ENCODE results near the gene PIBF1. TPM values are rescaled to one million over a fixed set of nuclear protein-coding genes. Genes with fewer than 3 reads are reported as not detected.
"Not testable (repeated sequence)": the region's sequence is repeated elsewhere in the genome, so short reads cannot be mapped to it uniquely, and the experiment has no call there.

PIBF1 gene
- total RNA-seq, 2 experiments from 2014 or later = 30.0 to 32.0 TPM

DNA sequence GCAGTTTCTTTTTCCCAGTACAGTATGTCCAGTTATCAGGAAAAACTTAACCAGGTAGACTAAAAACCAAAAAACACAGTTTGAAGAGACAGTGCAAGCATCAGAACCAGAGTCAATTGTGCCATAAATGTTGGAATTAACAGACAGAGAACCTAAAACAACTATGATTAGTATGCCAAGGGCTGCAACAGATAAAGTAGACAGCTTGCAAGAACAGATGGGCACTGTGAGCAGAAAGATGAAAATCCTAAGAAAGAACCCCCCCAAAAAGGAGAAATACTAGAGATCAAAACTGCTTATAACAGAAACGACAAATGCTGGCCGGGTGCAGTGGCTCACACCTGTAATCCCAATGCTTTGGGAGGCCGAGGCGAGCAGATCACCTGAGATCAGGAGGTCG, 229.8 kb downstream of the PIBF1 start:
- Mint-ChIP-seq H3K4me1 (peaks cover 2% of the 10 kb centered on the region), H3K4me3 (no peak overlapping the region), H3K9me3 (peaks cover 2% of the 10 kb centered on the region), H3K27me3 (no peaks in the 10 kb centered on the region), H3K27ac (no peak overlapping the region), H3K36me3 (ENCODE audit: low read depth) (peaks cover 26% of the 10 kb centered on the region)
- DNase-seq = no peak
- ChIA-PET POLR2A (no interaction called here), CTCF (no interaction called here)

DNA sequence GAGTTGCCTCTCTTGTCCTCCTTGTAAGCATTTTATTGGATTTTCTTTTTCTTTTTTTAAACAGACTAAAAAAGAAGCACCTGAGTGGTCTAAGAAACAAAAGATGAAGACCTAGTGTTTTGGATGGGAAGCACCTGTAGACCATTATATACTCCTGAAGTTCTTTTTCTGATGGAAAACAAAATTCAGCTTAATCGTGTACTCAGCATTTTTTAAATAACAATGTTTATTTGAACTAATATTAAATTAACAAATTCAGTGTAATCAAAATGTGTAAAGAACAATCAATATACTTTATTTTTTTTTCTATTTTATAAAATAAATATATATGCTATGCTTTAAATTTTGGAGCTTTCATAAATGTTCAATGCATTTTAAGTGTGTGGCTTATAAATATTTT, 233.9 kb downstream of the PIBF1 start:
- no peak for DNase-seq
- no peaks in the 10 kb centered on the region for H3K27me3 Mint-ChIP-seq
- no peak overlapping the region for H3K27ac Mint-ChIP-seq
- no peak overlapping the region for H3K4me3 Mint-ChIP-seq
- POLR2A ChIA-PET = no interaction called here
- no peaks in the 10 kb centered on the region for H3K9me3 Mint-ChIP-seq
- no peaks in the 10 kb centered on the region for H3K4me1 Mint-ChIP-seq
- CTCF ChIA-PET = no interaction called here
- H3K36me3 Mint-ChIP-seq (ENCODE audit: low read depth) = peaks cover 23% of the 10 kb centered on the region

DNA sequence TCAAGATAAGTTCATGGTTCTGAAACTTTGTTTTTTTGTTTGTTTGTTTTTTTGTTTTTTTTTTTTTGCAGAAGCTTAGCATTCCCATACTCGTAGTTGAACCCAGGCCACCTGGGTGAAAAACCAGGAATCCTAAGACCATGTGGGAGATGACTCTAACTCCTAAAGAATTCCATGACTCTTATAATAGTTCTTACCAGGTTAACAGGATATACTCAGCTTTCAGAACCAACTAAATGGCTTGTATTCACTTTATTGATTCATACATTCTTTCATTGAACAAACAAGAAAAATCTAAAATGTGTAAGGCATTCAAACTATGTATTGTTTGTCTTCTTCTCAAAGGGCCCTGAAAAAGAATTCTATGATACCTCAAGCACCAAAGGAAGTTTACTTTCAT, 236.4 kb downstream of the PIBF1 start:
- no peak for DNase-seq
- Mint-ChIP-seq H3K4me3 (no peak overlapping the region), H3K36me3 (ENCODE audit: low read depth) (peaks cover 13% of the 10 kb centered on the region), H3K4me1 (no peaks in the 10 kb centered on the region), H3K27me3 (no peaks in the 10 kb centered on the region), H3K9me3 (no peaks in the 10 kb centered on the region), H3K27ac (no peak overlapping the region)
- CTCF ChIA-PET = interaction anchor here (0.6 kb wide), 1 partner anchor 14 kb away, joined by 3 read pairs; no protein-coding TSS in a partner anchor
- POLR2A ChIA-PET = no interaction called here

DNA sequence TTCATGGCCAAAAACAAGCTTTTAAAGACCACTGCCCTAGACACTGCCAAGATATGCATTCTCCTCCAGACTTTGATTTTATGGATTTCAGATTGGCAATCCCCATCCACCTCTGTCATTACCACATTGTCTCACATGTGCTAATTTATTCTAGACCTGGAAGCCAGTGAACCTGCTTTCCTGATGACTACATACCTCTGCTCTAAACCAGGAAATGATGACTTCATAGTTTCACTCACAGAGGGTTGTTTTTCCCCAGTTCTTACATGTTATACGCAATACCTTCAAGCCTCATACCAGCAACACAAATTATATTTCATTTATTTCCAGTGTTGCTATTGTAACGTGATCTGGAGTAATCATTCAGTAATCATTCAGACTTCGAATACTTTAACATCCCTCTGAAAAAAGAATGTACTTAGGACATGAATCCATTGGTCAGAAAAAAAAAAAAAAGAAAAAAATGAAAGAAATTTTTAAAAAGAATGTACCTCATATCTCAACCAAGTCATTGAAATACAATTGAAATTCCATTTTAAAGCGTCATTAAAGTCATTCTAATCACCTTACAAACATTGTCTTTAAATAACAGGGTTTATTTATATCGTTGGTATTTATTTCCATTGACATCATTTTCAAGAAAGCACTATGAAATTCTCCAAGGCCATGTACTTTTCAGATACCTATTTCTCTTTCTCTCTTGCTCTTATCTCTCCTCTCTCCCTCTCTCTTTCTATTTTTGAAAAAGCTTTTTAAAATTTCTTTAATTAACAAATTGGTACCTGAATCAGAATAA, 243.5 kb downstream of the PIBF1 start:
- CTCF ChIA-PET = no interaction called here
- POLR2A ChIA-PET = no interaction called here
- DNase-seq = no peak
- Mint-ChIP-seq H3K9me3 (no peaks in the 10 kb centered on the region), H3K4me3 (no peak overlapping the region), H3K27me3 (no peaks in the 10 kb centered on the region), H3K4me1 (peaks cover 4% of the 10 kb centered on the region), H3K36me3 (ENCODE audit: low read depth) (peaks cover 4% of the 10 kb centered on the region), H3K27ac (no peak overlapping the region)

DNA sequence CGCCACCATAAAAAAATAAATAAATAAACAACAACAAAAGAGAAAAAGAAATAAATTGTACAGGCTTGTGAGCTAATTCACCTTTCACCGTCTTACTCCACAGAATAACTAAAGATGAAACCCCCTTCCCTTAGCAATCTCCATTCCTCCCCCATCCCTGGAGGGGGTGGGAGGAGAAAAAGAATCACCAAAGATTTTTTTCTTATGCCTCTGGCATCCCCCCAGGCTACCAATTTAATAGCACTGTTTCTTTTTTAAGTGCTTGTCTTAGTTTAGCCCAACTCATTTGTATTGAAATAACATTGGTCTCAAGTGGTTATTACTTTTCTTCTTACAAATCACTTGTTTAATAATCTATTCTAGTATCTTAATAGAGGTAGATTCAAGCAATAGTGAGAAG, 253.0 kb downstream of the PIBF1 start:
- no peaks in the 10 kb centered on the region for H3K9me3 Mint-ChIP-seq
- POLR2A ChIA-PET = interaction anchor here (0.6 kb wide), 1 partner anchor 380 kb away, joined by 3 read pairs; no protein-coding TSS in a partner anchor
- no peaks in the 10 kb centered on the region for H3K4me1 Mint-ChIP-seq
- CTCF ChIA-PET = interaction anchor here (0.7 to 2.0 kb wide), 7 partner anchors 11 to 665 kb away, joined by 3 to 6 read pairs (median 4); partner anchors contain the start of gene KLF5
- no peak for DNase-seq
- no peak overlapping the region for H3K4me3 Mint-ChIP-seq
- H3K36me3 Mint-ChIP-seq (ENCODE audit: low read depth) = no peaks in the 10 kb centered on the region
- no peak overlapping the region for H3K27ac Mint-ChIP-seq
- no peaks in the 10 kb centered on the region for H3K27me3 Mint-ChIP-seq

DNA sequence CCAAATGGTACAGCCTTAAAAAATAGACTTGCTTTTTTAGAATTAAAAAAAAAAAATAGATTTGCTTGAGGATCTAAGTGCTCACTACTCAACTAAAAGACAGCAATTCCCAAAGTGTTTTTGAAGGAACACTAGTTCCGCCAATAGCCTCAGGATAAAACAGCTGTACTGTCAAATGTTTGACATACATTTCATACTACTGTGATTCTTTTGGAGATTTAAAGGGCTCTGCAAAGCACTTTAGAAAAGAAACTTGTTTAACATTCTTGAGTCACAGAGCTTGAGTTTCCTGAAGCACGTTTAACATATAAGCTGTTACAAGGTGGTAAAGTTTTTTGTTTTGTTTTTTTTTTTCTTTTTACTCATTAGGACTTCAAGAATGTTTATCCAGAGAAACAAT, 253.7 kb downstream of the PIBF1 start:
- ChIA-PET POLR2A (no interaction called here), CTCF (interaction anchor here (0.6 to 2.0 kb wide), 4 partner anchors 12 to 250 kb away, joined by 3 to 6 read pairs (median 4); partner anchors contain the start of gene KLF5)
- Mint-ChIP-seq H3K27me3 (no peaks in the 10 kb centered on the region), H3K4me3 (no peak overlapping the region), H3K36me3 (ENCODE audit: low read depth) (no peaks in the 10 kb centered on the region), H3K27ac (no peak overlapping the region), H3K4me1 (no peaks in the 10 kb centered on the region), H3K9me3 (no peaks in the 10 kb centered on the region)
- no peak for DNase-seq

DNA sequence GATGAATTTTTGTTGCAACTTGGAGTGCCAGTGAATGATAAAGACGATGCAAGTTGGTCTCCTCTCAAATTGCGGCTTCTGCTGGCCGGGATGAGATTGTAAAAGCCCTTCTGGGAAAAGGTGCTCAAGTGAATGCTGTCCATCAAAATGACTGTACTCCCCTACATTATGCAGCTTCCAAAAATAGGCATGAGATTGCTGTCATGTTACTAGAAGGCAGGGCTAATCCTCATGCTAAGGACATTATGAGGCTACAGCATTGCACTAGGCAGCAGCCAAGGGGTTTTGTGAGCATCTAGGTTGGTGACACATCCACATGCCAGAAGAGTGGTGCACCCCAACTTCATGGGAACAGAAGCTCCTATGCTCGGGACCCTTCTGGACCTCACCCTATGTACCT, 254.6 kb downstream of the PIBF1 start:
- Mint-ChIP-seq H3K4me1 (no peaks in the 10 kb centered on the region), H3K27me3 (no peaks in the 10 kb centered on the region), H3K36me3 (ENCODE audit: low read depth) (no peaks in the 10 kb centered on the region), H3K9me3 (no peaks in the 10 kb centered on the region), H3K27ac (no peak overlapping the region), H3K4me3 (no peak overlapping the region)
- no peak for DNase-seq
- ChIA-PET CTCF (no interaction called here), POLR2A (no interaction called here)

DNA sequence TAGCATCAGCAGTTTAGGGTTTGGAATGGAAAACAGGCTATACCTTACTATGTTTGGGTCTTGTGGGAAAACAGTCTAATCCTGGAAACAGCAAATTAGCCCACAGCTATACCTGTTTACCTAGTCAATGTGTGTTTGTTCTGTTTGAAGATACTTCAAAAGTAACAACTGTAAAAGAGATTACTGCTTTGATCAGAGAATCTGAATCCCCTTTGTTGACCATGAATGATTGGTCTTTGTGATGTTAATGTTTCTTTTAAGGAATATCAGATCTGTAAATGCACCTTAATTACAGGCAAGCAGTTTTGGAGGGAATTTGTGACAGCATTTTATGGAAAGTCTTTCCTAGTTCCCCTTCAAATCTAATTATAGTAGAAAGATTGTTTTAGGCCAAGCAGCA, 256.1 kb downstream of the PIBF1 start:
- CTCF ChIA-PET = no interaction called here
- H3K27me3 Mint-ChIP-seq = no peaks in the 10 kb centered on the region
- no peak for DNase-seq
- no peaks in the 10 kb centered on the region for H3K4me1 Mint-ChIP-seq
- no peaks in the 10 kb centered on the region for H3K36me3 Mint-ChIP-seq (ENCODE audit: low read depth)
- no peaks in the 10 kb centered on the region for H3K9me3 Mint-ChIP-seq
- no peak overlapping the region for H3K4me3 Mint-ChIP-seq
- POLR2A ChIA-PET = no interaction called here
- H3K27ac Mint-ChIP-seq = no peak overlapping the region

DNA sequence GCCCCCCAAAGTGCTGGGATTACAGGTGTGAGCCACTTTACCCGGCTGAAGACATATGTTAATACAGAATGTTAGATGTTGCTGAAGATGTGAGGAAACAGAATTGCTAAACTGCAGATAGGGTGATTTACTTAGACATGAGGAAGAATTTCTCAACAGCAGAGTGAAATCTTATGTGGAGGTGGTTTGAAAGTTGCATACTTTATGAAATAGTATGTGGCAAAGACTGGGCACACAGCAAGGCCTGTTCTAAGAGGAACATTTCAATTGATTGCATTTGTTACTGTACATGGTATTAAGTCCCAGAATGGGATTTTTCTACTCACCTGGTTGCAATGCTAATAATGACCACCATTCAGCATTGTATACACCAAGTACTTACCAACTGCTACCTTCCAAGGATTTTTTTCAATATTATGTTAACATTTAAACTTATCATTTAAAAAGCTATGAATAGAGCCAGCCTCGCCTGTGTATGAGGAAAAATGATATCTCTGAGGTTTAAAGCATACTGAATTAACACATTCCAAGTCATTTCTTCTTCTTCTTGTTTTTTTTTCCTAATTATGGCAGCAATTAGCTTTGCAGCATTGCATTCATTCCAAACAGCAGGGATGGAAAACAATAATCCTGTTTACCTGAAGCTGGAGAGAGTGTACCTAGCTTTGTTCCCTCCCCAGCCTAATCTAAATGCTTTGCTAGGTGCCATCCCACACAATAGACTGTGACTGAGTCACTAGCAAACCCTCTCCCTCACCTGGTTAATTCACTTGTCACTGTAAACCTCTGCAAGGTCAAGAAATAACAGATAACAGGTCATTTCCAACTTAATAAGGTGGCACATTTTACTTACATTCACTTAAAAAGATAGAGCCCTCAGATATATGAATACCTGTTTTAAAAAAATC, 257.5 kb downstream of the PIBF1 start:
- no peak for DNase-seq
- no peaks in the 10 kb centered on the region for H3K9me3 Mint-ChIP-seq
- H3K4me1 Mint-ChIP-seq = no peaks in the 10 kb centered on the region
- H3K27me3 Mint-ChIP-seq = no peaks in the 10 kb centered on the region
- POLR2A ChIA-PET = no interaction called here
- no peak overlapping the region for H3K27ac Mint-ChIP-seq
- no peaks in the 10 kb centered on the region for H3K36me3 Mint-ChIP-seq (ENCODE audit: low read depth)
- CTCF ChIA-PET = no interaction called here
- no peak overlapping the region for H3K4me3 Mint-ChIP-seq

DNA sequence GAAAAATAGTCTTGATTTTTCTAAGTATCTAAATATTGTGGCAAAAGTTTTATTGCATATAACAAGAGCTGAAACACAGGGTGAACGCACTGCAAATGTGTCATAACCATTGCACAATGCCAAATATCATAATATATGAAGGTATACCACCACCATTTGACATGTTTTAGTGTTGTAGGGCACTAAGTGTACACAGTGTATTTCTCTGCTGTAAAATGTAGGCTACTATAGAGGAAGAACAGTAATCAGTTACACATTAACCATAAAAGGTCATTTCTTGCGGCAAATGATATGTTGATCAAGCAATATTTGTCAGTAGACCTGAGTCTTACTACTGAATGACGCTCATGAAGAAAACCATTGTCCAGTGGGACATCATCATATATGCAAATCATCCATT, 258.6 kb downstream of the PIBF1 start:
- no peak for DNase-seq

DNA sequence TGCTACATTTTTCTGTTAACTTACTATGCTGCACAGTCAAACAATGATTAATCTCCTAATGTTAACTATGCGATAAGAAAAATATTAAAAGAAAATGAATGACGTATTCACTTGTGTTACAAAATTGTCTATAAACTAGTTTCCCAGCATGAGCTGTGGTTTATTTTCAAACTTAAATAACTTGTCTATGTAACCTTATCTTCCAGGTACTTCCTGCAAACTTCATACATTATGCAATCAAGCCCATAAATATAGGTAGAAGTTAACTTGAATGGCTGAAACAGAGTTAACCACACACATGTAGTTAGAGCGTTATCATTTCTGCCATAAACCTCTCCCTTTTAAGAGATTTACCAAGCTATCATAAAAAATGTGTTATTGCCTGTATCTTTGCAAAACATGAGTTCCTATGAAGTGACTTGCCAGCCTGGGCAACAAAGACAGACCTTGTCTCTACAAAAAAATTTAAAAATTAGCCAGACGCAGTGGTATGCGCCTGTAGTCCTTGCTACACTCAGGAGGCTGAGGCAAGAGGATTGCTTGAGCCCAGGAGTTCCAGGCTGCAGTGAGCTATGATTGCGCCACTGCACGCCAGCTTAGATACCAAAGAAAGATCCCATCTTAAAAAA, 259.1 kb downstream of the PIBF1 start:
- H3K4me3 Mint-ChIP-seq = no peak overlapping the region
- H3K9me3 Mint-ChIP-seq = no peaks in the 10 kb centered on the region
- H3K36me3 Mint-ChIP-seq (ENCODE audit: low read depth) = no peaks in the 10 kb centered on the region
- H3K27me3 Mint-ChIP-seq = no peaks in the 10 kb centered on the region
- no peak for DNase-seq
- CTCF ChIA-PET = interaction anchor here (0.6 kb wide), 1 partner anchor 316 kb away, joined by 3 read pairs; no protein-coding TSS in a partner anchor
- no peaks in the 10 kb centered on the region for H3K4me1 Mint-ChIP-seq
- POLR2A ChIA-PET = no interaction called here
- H3K27ac Mint-ChIP-seq = no peak overlapping the region

More for the DNA sequence above, 258.6 kb downstream of the PIBF1 start:
- POLR2A ChIA-PET = no interaction called here
- Mint-ChIP-seq H3K4me3 (no peak overlapping the region), H3K36me3 (ENCODE audit: low read depth) (no peaks in the 10 kb centered on the region), H3K27me3 (no peaks in the 10 kb centered on the region), H3K9me3 (no peaks in the 10 kb centered on the region), H3K27ac (no peak overlapping the region), H3K4me1 (no peaks in the 10 kb centered on the region)
- CTCF ChIA-PET = no interaction called here

DNA sequence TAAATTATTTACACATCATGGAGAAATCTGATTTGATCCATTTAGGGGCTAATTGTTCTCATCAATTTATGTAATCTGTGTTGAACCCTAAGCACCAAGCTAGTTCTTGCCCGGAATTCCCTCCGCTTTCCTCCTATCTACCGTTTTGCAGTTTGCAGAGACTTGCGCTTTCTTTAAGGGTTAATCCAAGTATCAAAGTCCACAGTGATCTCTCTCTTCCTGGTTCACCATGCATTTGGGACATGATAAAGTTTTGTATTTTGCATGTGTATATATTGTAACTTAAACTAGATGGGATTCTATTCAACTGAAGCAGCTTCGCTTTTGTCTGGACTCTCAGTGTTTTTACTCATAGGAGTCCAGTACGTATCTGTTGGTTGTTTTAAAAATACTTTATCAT, 263.1 kb downstream of the PIBF1 start:
- CTCF ChIA-PET = no interaction called here
- Mint-ChIP-seq H3K27me3 (peaks cover 2% of the 10 kb centered on the region), H3K4me3 (no peak overlapping the region), H3K36me3 (ENCODE audit: low read depth) (no peaks in the 10 kb centered on the region), H3K9me3 (no peaks in the 10 kb centered on the region), H3K4me1 (no peaks in the 10 kb centered on the region), H3K27ac (no peak overlapping the region)
- POLR2A ChIA-PET = no interaction called here
- DNase-seq = no peak

DNA sequence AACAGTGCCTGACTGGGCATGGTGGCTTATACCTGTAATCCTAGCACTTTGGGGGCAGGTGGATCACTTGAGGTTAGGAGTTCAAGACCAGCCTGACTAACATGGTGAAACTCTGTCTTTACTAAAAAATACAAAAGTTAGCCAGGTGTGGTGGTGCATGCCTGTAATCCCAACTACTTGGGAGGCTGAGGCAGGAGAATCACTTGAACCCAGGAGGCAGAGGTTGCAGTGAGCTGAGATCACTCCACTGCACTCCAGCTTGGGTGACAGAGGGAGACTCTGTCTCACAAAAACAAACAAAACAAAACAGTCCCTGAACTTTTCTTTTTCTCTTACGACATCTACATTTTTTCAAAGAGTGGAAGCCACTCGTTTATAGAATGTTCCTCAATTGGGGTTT, 266.7 kb downstream of the PIBF1 start:
- H3K4me1 Mint-ChIP-seq; H3K27me3 Mint-ChIP-seq; H3K27ac Mint-ChIP-seq; DNase-seq; H3K9me3 Mint-ChIP-seq; POLR2A ChIA-PET; H3K36me3 Mint-ChIP-seq (ENCODE audit: low read depth); H3K4me3 Mint-ChIP-seq: not testable (repeated sequence)
- CTCF ChIA-PET = interaction anchor here (0.6 to 0.7 kb wide), 3 partner anchors 368 to 1568 kb away, joined by 3 read pairs; no protein-coding TSS in a partner anchor
